SK-N-MC (cell line): ENCODE results near the gene SMIM26.

ENCODE experiments used
- EZH2 ChIP-seq: fragments of 200-600 bp; sonication (generic); IDR thresholded peaks from one replicate; pipeline ENCODE4 v1.6.1; 2017; ENCODE audit warnings: antibody characterized with exemption
- POLR2AphosphoS5 ChIP-seq: IDR thresholded peaks from 2 replicates; pipeline ENCODE4 v1.6.1; 2012; ENCODE audit warnings: mild to moderate bottlenecking, low read depth, low read length, borderline replicate concordance

- TF ChIP-seq EZH2 (no peak), POLR2AphosphoS5 (no peak)
These were observed 39.9 kb upstream of the SMIM26 start for GRCh38 chr20:18527339-18527738.
